HAP-1 (cell line): ENCODE results near the gene DLGAP1.
"Not testable (repeated sequence)": the region's sequence is repeated elsewhere in the genome, so short reads cannot be mapped to it uniquely, and the experiment has no call there.

Source experiments
- DNase-seq, 2 experiments: peaks; one replicate each; pipeline ENCODE4 v3.0.0-alpha.2; 2016 to 2020; ENCODE audit warnings: low spot score in 2 of 2
- H3K27me3 ChIP-seq: fragments of 250-450 bp; sonication (Bioruptor Pico); 2 replicates; pipeline ENCODE4 v1.5.1; 2020; ENCODE audit warnings: low read depth, mild to moderate bottlenecking, moderate library complexity
- H3K36me3 ChIP-seq: fragments of 250-450 bp; sonication (Bioruptor Pico); replicated peaks from 2 replicates; pipeline ENCODE4 v1.5.1; 2020; ENCODE audit warnings: mild to moderate bottlenecking
- H3K4me1 ChIP-seq: fragments of 250-450 bp; sonication (Bioruptor Pico); 2 replicates; pipeline ENCODE4 v1.5.1; 2020; ENCODE audit warnings: mild to moderate bottlenecking
- H3K4me3 ChIP-seq: fragments of 250-450 bp; sonication (Bioruptor Pico); 2 replicates; pipeline ENCODE4 v1.5.1; 2020; ENCODE audit warnings: mild to moderate bottlenecking, moderate library complexity
- H3K9me3 ChIP-seq: fragments of 250-450 bp; sonication (Bioruptor Pico); 2 replicates; pipeline ENCODE4 v1.5.1; 2020; ENCODE audit warnings: mild to moderate bottlenecking, moderate library complexity
- in situ Hi-C: fragments of 300-500 bp; cut with MboI; formaldehyde crosslinking; loops from 3 replicates; pipeline ENCODE4 v1.14.3; 2020; ENCODE audit warnings: low sequenced_read_pairs, inconsistent platforms, mixed read lengths

DLGAP1 gene

DNA sequence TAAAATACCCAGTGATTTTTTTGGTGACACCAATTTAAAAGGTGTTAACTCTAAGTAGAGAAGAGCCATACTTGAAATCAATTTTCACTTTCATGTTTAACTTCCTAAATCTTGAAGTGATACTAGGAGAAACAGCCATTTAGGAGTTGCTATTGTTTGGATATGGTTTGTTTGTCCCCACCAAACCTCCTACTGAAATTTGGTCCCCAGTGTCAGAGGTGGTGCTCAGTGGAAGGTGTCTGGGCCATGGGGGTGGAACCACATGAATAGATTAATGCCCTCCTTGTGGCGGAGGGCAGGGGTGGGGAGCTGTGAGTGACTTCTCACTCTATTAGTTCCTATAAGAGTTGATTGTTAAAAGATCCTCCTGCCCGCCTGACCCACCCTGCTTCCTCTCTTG lies 377.9 kb downstream of the DLGAP1 start:
- Histone ChIP-seq H3K9me3 (no peaks in the 10 kb centered on the region), H3K36me3 (no peaks in the 10 kb centered on the region), H3K4me1 (peaks cover 10% of the 10 kb centered on the region), H3K4me3 (no peak overlapping the region), H3K27me3 (no peaks in the 10 kb centered on the region)
- DNase-seq, result no peak
- in situ Hi-C loops, result no loop called here

DNA sequence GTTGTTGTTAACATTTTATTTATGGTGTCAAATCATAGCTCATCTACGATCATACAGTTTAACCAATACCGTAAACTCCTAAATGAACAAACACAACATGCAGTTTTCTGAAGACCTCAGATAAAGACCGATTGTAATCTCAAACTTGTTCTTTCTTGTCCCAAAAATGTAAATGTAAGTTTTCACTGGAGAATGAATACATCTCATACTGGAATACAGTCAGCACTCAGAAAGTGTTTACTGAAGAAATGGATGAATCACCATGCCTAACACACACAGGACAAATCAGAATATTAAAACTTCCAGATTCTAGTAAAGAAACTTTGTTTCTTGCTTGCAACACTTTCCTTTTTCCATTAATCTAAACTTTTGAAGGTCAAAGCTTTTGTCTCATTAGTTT lies 380.5 kb downstream of the DLGAP1 start:
- in situ Hi-C loops, result no loop called here
- Histone ChIP-seq H3K4me3 (no peak overlapping the region), H3K9me3 (no peaks in the 10 kb centered on the region), H3K36me3 (no peaks in the 10 kb centered on the region), H3K27me3 (no peaks in the 10 kb centered on the region), H3K4me1 (peaks cover 10% of the 10 kb centered on the region)
- no peak for DNase-seq

DNA sequence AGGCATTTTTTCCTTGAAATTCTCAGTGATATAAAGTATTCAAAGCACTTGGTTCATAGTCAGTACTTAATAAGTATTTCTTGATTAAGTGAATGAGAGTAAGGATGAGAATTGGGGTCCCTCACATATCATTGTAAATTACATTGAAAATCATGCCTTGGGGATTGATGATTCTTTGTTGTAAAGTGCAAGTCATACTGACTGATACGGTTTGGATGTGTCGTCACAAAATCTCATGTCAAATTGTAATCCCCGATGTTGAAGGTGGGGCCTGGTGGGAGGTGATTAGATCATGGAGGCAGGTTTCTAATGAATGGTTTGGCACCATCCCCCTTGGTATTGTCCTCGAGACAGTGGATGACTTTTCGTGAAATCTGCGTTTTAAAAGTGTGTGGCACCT lies 385.9 kb downstream of the DLGAP1 start:
- no peak for DNase-seq
- in situ Hi-C loops, result no loop called here
- H3K36me3 ChIP-seq, result no peaks in the 10 kb centered on the region
- no peaks in the 10 kb centered on the region for H3K27me3 ChIP-seq
- peaks cover 5% of the 10 kb centered on the region; the same call in 1 of the 2 replicates for H3K9me3 ChIP-seq
- no peaks in the 10 kb centered on the region; the same call in 1 of the 2 replicates for H3K4me1 ChIP-seq
- H3K4me3 ChIP-seq, result no peak overlapping the region

GRCh38 chr18:4068552-4069158 lies 386.5 kb downstream of the DLGAP1 start:
- peak; percentile 38 to 69 for DNase-seq
- H3K4me3 ChIP-seq, result no peak overlapping the region
- no peaks in the 10 kb centered on the region for H3K36me3 ChIP-seq
- no peaks in the 10 kb centered on the region; the same call in 1 of the 2 replicates for H3K4me1 ChIP-seq
- H3K27me3 ChIP-seq, result no peaks in the 10 kb centered on the region
- peaks cover 5% of the 10 kb centered on the region; the same call in 1 of the 2 replicates for H3K9me3 ChIP-seq
- in situ Hi-C loops, result no loop called here

GRCh38 chr18:4063545-4063944 lies 391.6 kb downstream of the DLGAP1 start:
- H3K4me3 ChIP-seq, result no peak overlapping the region
- peaks cover 13% of the 10 kb centered on the region for H3K9me3 ChIP-seq
- in situ Hi-C loops, result no loop called here
- H3K4me1 ChIP-seq, result no peaks in the 10 kb centered on the region
- no peaks in the 10 kb centered on the region for H3K36me3 ChIP-seq
- no peaks in the 10 kb centered on the region for H3K27me3 ChIP-seq
- no peak for DNase-seq

- Histone ChIP-seq H3K4me1 (no peaks in the 10 kb centered on the region), H3K27me3 (no peaks in the 10 kb centered on the region), H3K4me3 (no peak overlapping the region), H3K9me3 (peaks cover 8% of the 10 kb centered on the region), H3K36me3 (no peaks in the 10 kb centered on the region)
- DNase-seq, result no peak
- in situ Hi-C loops, result no loop called here
Measured at GRCh38 chr18:4060427-4061281, 394.5 kb downstream of the DLGAP1 start.

DNA sequence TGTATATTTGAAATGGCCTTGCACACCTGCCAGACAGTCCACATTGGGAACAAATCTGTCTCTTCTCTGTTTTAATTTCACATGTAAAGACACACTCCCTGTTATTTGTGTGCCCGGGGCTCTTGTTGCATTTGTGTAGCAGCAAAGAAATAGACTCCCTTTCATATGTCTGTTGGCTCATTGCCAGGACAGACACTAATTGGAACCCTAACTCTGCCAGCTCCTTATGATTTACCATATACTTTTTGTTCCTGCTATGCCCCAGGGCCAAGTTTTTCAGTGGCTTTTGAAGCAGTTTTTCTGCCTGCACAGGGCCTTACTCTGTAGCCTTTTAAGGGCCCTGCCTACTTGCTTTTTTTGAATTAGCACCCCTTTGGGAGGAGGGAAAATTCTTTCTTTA lies 396.9 kb downstream of the DLGAP1 start:
- Histone ChIP-seq H3K9me3 (peaks cover 8% of the 10 kb centered on the region), H3K27me3 (no peaks in the 10 kb centered on the region), H3K4me3 (no peak overlapping the region), H3K36me3 (no peaks in the 10 kb centered on the region), H3K4me1 (no peaks in the 10 kb centered on the region)
- DNase-seq, result peak in 1 of 2 experiments; percentile 50
- in situ Hi-C loops, result no loop called here

- no peaks in the 10 kb centered on the region for H3K4me1 ChIP-seq
- no peak overlapping the region for H3K4me3 ChIP-seq
- no peaks in the 10 kb centered on the region for H3K9me3 ChIP-seq
- no peaks in the 10 kb centered on the region for H3K36me3 ChIP-seq
- no peak for DNase-seq
- H3K27me3 ChIP-seq, result no peaks in the 10 kb centered on the region
- in situ Hi-C loops, result no loop called here
Measured at GRCh38 chr18:4040391-4041092, 414.6 kb downstream of the DLGAP1 start.

- Histone ChIP-seq H3K4me3 (no peak overlapping the region), H3K27me3 (no peaks in the 10 kb centered on the region), H3K9me3 (no peaks in the 10 kb centered on the region), H3K4me1 (no peaks in the 10 kb centered on the region), H3K36me3 (no peaks in the 10 kb centered on the region)
- no peak for DNase-seq
- in situ Hi-C loops, result no loop called here
Measured at GRCh38 chr18:4035521-4035920, 419.6 kb downstream of the DLGAP1 start.

- in situ Hi-C loops, H3K27me3 ChIP-seq, H3K4me1 ChIP-seq, H3K36me3 ChIP-seq, H3K4me3 ChIP-seq, DNase-seq, H3K9me3 ChIP-seq: not testable (repeated sequence)
Measured at GRCh38 chr18:4034815-4035214, 420.3 kb downstream of the DLGAP1 start.

DNA sequence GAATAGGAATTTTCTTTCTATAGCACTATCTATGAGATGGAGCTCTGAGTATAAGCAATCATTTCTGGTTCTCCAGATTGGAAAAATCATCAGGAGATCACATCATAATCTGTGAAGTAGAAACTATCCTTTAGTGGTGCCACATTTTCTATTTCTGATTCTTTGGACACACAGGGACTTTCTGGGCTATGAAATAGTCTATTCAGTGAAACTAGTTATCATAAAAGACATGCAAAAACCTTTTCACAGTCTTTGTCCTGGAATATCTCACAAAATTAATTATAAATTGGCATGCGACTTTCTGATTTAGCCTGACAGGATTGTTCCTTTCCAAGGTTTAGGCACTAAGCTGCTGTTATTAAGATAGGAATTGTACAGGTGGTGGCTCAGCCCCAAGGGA lies 428.6 kb downstream of the DLGAP1 start:
- Histone ChIP-seq H3K36me3 (no peaks in the 10 kb centered on the region), H3K4me1 (no peaks in the 10 kb centered on the region), H3K27me3 (no peaks in the 10 kb centered on the region), H3K4me3 (no peak overlapping the region), H3K9me3 (peaks cover 3% of the 10 kb centered on the region; the same call in 1 of the 2 replicates)
- in situ Hi-C loops, result no loop called here
- DNase-seq, result no peak

DNA sequence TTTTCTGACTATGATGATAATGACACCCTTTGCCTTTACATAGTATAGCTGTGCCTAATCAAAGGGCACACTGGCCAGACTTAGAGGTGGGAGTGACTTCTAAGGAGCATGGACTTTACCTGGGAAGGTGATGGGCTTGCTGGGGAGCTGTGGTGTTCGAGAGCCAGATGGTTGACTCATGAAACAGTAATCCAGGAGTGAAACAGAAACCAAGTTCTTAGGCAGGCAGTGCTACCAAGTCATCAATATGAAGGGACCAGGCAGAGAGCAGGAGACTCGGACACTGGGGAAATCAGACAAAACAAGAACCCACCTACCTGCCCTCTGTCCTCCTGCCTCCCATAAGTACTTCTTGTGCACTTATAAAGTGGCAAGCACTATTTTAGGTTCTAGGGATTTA lies 430.4 kb downstream of the DLGAP1 start:
- no peak for DNase-seq
- H3K9me3 ChIP-seq, result peaks cover 3% of the 10 kb centered on the region; the same call in 1 of the 2 replicates
- in situ Hi-C loops, result no loop called here
- H3K4me3 ChIP-seq, result no peak overlapping the region
- H3K27me3 ChIP-seq, result no peaks in the 10 kb centered on the region
- H3K36me3 ChIP-seq, result no peaks in the 10 kb centered on the region
- no peaks in the 10 kb centered on the region for H3K4me1 ChIP-seq

GRCh38 chr18:4022749-4023148 lies 432.4 kb downstream of the DLGAP1 start:
- H3K4me3 ChIP-seq, H3K4me1 ChIP-seq, H3K36me3 ChIP-seq, H3K9me3 ChIP-seq, H3K27me3 ChIP-seq, in situ Hi-C loops, DNase-seq: not testable (repeated sequence)

DNA sequence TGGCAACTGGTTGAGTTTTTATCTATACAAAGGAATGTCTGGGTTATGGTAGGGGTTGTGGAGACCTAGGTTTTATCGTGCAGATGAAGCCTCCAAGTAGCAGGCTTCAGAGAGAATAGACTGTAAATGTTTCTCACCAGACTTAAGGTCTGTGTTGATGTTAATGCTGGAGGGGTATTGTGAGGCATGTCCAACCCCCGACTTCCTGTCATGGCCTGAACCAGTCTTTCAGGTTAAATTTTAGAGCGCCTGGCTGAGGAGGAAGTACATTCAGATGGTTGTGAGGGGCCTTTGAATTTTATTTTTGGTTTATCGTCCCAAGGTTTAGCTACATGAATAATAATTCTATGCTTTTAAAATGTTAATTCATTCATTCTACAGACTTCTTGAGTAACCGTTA lies 435.1 kb downstream of the DLGAP1 start:
- Histone ChIP-seq H3K4me1 (no peaks in the 10 kb centered on the region), H3K4me3 (no peak overlapping the region), H3K36me3 (no peaks in the 10 kb centered on the region), H3K27me3 (no peaks in the 10 kb centered on the region), H3K9me3 (peaks cover 3% of the 10 kb centered on the region; the same call in 1 of the 2 replicates)
- in situ Hi-C loops, result no loop called here
- no peak for DNase-seq
